OCI-LY1 (cell line): ENCODE results near the gene RAB7A.

ENCODE experiments used
- CTCF ChIP-seq: fragments of 200-600 bp; sonication (generic), shearing (Covaris generic); IDR thresholded peaks from 2 replicates; pipeline ENCODE4 v1.5.1; 2017; ENCODE audit warnings: mild to moderate bottlenecking, antibody characterized with exemption, low read length, moderate library complexity, mixed read lengths
- EZH2 ChIP-seq: fragments of 200-600 bp; sonication (generic), shearing (Covaris generic); IDR thresholded peaks from 2 replicates; pipeline ENCODE4 v1.8.0; 2017; ENCODE audit warnings: borderline replicate concordance, mixed run types, mild to moderate bottlenecking, antibody characterized with exemption, low read length, moderate library complexity, mixed read lengths

GRCh38 chr3:128697341-128697740 is 28.6 kb upstream of the RAB7A start:
- TF ChIP-seq EZH2 (no peak), CTCF (no peak)
